GM19463 (cell line): ENCODE results near the gene F3.
A peak's percentile ranks its signal among the peaks of the same experiment; 100 is the strongest.

ENCODE experiments used
- ATAC-seq: cut with Tn5 transposase; IDR thresholded peaks from one replicate; pipeline ENCODE4 v1.9.1; 2021; ENCODE audit warnings: mild to moderate bottlenecking, moderate library complexity; ENCODE audit not compliant: unreplicated experiment

The F3 gene

GRCh38 chr1:94553323-94553730 is 11.8 kb upstream of the F3 start:
- no peak for ATAC-seq

- no peak for ATAC-seq
Measured at GRCh38 chr1:94552071-94552586, 10.6 kb upstream of the F3 start.

DNA sequence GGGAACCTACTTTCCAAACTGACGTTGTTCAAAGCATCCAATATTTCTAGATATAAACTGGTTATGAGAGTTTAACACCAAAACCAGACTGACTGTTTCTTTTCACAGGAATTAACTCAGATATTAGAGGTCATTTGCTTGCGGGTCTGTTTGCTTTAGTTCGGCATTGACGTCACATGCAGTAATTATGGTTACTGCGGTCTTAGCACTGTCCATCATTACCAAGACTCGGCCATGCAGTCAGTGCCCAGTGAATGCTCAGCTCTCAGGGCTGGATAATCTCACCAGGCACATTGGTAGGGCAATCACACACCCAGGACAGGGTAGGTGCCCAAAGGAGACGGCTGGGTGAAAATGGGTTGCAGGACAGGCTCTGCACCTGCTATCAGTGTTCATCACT is 9.9 kb upstream of the F3 start:
- ATAC-seq = no peak

DNA sequence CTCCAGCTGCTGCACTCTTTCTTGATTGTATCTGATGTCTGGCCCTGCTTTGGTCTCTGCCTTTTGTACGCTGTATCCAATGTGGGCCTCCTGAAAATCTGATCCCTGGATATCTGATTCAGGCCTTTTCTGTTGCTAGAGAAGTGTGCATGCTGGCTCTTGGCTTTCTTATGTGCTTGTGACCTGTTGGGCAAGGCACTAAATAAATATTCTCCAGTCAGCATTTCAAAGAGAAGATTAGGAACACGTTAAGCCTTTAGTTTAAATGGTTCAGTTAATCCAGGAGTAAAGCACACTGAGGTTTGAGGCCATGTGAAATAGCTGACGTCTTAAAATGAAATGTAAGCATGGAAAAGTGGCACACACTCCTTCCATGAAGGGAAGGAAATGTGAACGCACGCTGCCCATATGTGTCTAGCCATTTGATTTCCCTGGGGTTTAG is 9.3 kb upstream of the F3 start:
- ATAC-seq = no peak

GRCh38 chr1:94550396-94550795 is 8.8 kb upstream of the F3 start:
- ATAC-seq = no peak

DNA sequence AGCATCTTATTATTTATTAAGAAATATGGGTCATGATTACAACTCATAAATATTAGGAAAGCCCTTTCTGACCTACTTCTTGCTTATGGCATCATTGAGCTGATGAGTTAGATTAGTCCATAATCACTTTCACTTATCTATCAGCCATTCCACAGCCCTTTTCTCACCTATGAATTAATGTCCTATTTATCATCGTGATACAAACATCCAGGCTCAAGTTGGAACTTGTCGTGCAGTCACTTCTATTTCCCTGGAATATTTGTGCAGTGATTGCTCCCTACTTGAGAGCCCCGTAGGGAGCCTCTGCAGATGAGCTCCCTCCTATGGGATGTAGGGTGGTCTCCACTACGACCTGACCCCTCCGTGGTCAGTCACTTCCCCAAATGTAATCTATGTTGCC is 8.1 kb upstream of the F3 start:
- no peak for ATAC-seq

- no peak for ATAC-seq
Measured at GRCh38 chr1:94544706-94545490, 3.3 kb upstream of the F3 start.

DNA sequence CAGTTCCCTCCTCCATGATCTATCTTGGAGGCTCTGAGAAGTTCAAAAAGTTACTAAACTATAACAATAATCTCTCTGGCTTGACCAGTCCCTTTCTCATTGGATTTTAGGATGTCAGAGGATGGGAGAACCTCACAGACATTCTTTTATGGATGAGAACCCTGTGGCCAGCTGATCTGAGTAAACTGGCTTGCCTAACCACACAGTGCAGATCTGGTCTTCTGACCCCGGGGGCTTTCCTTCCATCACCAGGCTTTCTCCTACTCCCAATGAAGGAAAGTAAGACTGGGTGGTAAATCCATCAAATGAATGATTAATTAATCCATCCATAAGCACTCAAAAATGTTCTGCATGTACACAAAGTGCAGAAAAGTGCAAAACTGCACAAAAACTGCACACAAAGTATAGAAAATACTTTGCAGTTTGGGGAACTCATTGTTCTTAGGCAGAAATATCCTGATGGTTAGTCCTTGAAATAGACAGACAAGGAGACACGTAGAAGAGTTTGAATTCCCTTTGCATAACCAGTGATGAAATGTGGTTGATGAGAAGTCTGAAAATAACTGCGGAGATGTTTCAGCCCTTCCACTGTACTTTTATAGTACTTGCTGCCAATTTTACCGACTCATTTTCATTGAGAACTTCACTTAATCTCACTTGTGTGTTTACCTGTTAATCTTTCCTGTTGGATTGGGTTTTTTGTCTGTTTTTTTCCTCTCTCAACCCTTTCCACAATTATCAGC is 2.5 kb upstream of the F3 start:
- ATAC-seq = no peak

DNA sequence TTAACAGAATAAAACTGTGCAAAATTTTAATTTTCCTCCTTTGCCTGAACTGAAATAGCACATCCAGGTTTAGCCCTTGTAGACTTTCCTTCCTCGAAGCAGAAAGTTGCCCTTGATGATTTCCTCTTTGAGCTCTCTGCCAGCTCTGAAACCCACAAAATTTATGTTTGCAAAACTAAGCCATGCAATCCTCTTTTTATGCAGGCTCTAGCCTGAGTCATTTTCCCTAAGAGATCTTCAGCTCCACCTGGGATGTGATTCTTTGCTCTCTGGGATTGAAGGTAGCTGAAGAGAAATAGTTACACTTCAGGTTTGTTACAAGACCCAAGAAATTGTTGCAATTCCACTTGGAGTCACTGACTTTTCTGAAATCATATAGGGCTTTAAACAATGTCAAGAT is 1.4 kb upstream of the F3 start:
- no peak for ATAC-seq

- peak; percentile 7 for ATAC-seq
Measured at GRCh38 chr1:94542088-94542870, 720 bp upstream of the F3 start.

- ATAC-seq = no peak
Measured at GRCh38 chr1:94540440-94541245, 916 bp downstream of the F3 start.

- ATAC-seq = no peak
Measured at GRCh38 chr1:94539496-94539895, 2.1 kb downstream of the F3 start.

DNA sequence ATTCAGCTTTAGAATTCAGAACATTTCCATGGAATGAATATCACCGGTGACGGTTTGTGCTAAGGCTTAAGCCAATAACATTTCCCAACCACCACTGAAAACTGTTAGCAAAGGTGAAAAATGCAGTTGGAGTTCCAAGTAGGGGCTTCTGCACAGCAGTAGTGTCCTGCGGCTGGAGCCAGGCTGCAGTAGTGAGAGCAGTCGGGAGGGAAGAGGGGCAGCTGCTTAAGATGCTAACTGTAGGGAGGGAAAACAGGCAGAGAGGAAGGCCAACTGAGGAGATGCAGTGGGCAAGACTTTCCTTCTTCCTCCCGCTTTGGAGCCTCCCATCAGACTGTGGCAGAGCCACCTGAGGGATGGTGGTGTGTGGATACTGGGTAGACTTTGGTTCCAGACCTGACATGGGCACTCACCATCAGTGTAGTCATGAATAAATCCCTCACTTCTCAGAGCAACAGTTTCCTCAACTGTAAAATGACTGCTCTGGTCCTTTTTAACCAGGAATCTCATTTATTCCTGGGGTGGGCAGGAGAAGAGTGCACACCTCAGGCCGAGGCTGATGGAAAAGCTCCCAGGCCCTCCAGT is 3.2 kb downstream of the F3 start:
- no peak for ATAC-seq

GRCh38 chr1:94537254-94537653 is 4.3 kb downstream of the F3 start:
- no peak for ATAC-seq

DNA sequence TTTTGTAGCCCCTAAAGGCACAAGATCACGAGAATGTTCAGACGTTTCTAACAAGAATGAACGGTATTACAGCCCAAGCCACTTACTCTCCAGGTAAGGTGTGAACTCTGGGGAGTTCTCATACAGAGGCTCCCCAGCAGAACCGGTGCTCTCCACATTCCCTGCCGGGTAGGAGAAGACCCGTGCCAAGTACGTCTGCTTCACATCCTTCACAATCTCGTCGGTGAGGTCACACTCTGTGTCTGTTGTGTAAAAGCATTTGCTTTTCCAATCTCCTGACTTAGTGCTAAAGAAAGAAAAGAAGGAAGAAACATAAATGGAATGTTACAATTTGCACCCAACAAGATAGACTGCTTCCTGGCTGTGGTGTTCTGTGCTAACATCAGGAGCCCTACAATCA is 5.7 kb downstream of the F3 start:
- no peak for ATAC-seq

GRCh38 chr1:94535095-94535494 is 6.5 kb downstream of the F3 start:
- no peak for ATAC-seq

- ATAC-seq = no peak
Measured at GRCh38 chr1:94532077-94532476, 9.5 kb downstream of the F3 start.

GRCh38 chr1:94531664-94532063 is 9.9 kb downstream of the F3 start:
- no peak for ATAC-seq

DNA sequence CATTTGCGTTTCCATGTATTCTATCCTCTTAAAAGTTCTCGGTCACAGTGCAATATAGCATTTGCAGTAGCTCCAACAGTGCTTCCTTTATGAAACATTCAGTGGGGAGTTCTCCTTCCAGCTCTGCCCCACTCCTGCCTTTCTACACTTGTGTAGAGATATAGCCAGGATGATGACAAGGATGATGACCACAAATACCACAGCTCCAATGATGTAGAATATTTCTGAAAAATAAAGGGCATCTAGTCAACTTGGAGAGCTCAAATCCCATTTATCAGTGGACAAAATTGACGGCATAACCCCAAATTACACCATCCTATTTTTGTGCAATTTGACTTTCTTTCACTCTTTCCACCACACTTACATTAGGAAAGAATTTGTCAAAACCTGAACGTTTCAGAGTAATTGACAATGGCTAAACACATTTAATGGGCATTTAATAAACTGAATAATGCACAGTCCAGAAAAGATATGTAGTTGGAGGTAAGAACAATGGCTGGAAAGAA is 11.1 kb downstream of the F3 start:
- no peak for ATAC-seq

- ATAC-seq = no peak
Measured at GRCh38 chr1:94529416-94529815, 12.1 kb downstream of the F3 start.
